ENCODE data around the gene THAP5.
A peak's percentile ranks its signal among the peaks of the same experiment; 100 is the strongest.

The THAP5 gene

DNA sequence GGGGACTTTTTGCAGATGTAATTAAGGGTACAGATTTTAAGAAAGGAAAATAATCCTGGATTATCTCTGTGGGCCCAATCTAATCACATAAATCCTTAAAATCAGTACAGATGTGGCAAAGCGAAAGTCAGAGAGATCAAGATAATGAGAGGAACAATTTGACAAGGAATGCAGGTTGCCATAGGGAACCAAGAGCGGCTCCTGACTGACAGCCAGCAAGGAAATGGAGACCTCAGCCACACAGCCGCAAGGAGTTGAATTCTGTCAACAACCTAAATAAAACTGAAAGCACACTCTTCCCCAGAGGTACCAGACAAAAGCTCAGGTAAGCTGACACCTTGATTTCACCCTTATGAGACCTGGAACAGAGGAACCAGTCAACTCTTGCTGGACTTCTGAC is 40.2 kb downstream of the THAP5 start:
- no peak for DNase-seq (ENCODE audit: low read depth)

DNA sequence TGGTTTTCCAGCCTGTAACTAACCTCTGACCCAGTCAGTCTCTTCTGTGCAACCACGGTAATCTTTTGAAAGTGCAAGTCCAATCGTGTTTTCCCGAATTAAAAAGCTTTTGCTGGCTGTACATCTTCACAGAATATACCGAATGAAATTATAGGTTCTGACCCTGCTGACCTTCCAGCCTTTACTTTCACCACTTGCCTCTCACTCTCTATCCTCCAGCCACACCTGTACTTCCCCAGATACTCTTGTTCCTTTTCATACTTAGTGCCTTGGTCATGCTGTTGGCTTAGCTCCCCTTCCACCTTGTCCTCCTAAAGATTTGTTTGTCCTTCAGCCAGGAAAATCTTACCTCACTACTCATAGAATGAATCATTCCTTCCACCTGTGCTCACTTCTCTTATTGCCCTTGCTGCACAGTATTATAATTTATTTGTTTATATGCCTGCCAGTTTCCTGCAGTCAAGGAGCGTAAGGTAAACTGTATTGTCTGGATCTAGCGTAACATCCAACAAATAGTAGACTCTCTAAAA is 41.3 kb downstream of the THAP5 start:
- DNase-seq (ENCODE audit: low read depth): no peak

DNA sequence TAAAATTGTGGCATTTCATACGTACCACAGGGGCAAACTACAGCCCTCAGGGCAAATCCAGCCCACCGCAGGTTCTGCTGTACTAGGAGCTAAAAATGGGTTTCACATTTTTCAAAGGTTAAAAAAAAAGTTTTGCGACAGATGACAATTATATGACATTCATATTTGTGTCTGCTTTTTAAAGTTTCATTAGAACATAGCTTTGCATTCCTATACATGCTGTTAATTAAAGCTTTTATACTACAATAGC is 42.8 kb downstream of the THAP5 start:
- DNase-seq (ENCODE audit: low read depth): no peak

DNA sequence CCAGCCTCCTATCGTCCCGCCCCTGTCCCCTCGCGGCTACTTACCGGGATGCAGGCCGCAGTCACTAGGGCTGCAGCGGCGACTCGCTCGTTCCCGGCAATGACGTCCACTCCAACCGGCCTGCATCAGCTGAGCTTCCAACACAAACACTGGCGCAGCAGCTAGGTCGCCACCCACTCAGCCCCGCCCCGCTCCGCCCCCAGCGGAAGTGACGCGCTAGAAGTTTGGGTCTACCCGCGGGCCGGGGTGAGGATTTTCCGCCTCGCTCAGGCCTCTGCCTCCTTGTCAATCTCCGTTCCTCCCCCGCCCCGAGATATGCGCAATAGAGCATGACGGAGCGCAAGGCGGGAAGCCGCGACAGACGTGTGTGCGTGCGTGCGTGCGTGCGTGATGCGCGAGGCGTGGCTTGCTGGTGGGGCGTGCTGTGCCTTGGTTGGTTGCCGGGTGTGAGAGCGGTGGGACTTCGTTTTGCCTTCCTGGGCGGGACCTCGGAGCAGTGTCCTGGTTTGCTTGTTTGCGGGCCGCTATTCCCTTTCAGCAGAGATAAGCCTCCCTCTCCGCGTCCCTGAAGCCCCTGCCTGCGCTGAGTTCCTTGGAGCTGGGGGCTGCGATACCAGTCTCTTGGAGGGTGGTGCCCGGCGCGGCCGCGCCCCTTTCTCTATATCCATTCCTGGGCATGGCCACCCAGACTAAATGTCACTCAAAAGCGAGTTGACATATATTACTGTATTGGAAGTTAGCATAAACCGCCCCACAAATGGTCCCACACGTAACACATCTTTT is 43.3 kb downstream of the THAP5 start, which contains the start of gene PNPLA8:
Gene PNPLA8, minus strand, starts transcription at position 151 of the 783 bp plus-strand sequence. CDS start 10,644 bp downstream, outside the sequence.
- peak; percentile 100 for DNase-seq (ENCODE audit: low read depth)

DNA sequence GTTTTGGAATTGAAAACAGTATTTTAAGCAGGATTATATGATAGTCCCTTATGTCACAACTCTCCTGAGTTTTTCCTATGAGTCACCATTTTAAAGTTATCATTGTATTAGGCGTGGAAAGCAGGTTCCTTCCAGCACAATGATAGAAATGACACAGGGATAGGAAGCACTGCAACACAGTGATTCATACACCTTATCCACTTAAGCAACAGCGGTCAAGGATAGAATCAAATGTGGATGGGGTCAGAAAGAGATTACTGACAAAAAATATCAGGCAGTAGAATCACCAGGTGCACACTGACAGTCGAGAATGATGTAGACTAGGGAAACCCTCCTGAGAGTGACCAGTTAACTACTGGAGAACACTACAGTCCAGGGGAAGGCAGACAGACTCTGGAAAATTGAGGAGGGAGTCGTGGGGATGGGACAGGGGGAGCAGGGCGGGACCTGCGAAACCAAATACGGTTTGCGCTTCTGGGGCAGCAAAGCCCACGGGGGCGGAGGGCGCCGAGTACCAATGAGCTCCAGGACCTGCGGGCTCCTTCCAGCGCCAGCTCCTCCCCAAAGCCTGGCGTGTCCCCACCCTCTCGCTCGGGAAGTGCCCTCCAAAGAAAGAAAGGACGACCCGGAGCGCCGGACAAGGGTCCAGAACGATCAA is 44.0 kb downstream of the THAP5 start:
- no peak for DNase-seq (ENCODE audit: low read depth)

DNA sequence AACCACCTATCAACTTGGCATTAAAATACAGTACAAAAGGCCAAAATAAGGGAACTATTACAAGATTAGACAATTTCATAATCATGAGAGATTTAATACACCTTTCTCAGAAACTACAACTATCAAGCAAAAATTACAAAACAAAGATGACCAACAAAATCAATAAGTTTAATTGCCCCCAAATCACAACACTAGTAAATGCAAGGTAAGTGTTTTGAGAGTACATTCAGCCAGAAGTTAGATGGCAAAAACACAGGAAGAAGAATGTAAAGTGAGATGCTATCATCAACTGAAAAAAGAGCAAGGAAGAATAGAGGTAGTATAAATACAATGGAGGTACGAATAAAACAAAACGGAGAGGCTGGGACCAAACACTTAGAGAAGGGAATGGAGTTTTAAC is 46.7 kb downstream of the THAP5 start:
- DNase-seq (ENCODE audit: low read depth): no peak

DNA sequence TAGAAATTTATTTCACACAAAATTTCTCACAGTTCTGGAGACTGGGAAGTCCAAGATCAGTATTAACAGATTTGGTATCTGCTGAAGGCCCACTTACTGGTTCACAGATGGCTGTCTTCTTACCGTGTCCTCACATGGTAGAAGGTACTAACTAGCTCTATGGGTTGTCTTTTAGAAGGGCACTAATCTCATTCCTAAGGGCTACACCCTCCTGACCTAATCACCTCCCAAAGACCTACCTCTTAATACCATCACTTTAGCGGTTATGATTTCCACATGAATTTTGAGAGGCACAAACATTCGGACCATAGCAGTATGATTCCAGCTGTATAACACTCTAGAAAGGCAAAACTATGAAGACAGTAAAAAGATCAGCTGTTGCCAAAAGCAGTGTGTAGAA is 51.6 kb downstream of the THAP5 start:
- no peak for DNase-seq (ENCODE audit: low read depth)

DNA sequence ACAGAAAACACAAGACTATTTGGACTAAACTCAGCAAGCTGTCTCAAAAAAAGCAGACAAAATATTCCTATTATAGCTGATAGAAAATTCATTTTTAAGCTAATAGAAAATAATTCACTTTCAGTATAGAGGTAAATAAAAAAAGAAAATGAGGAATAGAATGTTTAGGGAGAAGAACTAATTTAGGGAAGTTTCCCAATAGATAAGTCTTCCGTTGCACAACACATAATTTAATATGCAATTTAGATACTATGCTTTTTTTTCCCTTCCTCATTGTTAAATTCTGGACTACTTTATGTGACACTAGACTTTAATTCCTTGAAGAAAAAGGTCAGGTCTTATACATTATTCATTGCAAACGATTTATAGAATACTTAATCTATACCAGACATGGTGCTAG is 53.9 kb downstream of the THAP5 start:
- no peak for DNase-seq (ENCODE audit: low read depth)

DNA sequence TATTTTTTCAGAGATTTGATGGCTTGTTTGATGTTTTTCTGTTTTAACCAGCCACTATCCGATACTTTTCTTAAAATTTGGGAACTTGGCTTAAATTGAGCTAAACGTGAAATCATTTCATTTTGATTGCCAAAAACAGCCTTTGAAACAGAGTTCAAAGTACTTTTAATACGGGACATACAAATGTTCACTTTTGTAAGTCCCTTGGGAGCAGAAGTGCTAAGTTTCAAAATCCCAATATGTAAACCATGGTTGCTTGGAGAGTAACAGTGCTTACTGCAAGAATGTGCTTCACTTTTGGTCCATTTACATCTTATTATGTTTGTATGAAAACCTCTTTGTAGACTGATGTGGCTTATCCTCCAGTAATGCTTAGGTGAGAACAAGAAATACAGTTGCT is 54.5 kb downstream of the THAP5 start:
- no peak for DNase-seq (ENCODE audit: low read depth)
